Hematopoietic multipotent progenitor cell treated with erythropoietin and hydrocortisone succinate and interleukin-3 and kit ligand, for 4 days (in vitro differentiated cells): ENCODE measurements around the gene CREB3L4.
"Not testable (repeated sequence)": the region's sequence is repeated elsewhere in the genome, so short reads cannot be mapped to it uniquely, and the experiment has no call there.

Experiments used
- DNase-seq: peaks from one replicate; pipeline ENCODE4 v3.0.0-alpha.2; 2015

The CREB3L4 gene

GRCh38 chr1:153960206-153960605, 7.5 kb upstream of the CREB3L4 start:
- DNase-seq, result no peak

- no peak for DNase-seq
Observed at GRCh38 chr1:153961421-153961820, 6.3 kb upstream of the CREB3L4 start.

DNA sequence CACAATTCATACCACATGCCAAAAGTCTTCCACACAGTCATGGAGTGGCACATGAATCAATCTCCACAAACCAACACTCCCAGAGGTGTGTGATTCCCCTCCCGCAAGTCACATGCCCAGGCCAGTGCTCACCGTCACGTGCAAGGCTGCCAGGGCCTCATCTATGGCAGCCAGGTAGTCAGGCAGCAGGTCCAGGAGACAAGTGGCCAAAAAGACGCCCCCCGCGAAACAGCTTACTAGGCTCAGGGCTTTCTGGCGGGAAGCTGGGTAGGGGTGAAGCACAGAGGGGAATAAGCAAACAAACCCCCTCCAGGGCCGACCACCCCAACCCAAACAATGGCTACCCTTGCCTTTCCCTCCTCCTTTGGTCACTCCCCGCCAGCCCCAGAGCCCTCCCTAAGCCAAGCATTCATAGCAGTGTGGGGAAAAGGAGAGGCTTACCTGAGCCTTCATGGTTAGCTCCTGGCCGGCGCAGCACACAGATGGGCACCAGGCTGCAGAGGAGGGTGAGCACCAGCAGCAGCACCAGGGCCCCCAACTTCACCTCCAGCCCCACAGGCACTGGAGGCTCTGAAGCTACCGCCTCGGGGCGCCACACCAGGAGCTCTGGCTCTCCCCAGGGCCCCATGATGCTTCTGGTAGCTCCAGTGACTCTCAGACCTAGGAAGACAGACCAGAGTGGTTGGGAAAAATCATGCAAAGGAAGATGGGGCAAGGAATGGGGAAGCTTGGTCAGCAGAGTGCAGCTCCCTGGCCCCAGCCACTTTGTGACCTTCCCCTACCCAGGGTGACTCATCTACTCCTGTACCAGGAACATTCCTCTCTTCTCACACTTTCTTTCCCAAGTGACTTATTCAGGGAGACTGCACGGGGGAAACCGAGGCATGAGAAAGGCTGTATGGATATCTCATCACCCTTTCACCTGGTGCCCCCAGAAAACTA, 5.3 kb upstream of the CREB3L4 start:
- peak; percentile 31 for DNase-seq

DNA sequence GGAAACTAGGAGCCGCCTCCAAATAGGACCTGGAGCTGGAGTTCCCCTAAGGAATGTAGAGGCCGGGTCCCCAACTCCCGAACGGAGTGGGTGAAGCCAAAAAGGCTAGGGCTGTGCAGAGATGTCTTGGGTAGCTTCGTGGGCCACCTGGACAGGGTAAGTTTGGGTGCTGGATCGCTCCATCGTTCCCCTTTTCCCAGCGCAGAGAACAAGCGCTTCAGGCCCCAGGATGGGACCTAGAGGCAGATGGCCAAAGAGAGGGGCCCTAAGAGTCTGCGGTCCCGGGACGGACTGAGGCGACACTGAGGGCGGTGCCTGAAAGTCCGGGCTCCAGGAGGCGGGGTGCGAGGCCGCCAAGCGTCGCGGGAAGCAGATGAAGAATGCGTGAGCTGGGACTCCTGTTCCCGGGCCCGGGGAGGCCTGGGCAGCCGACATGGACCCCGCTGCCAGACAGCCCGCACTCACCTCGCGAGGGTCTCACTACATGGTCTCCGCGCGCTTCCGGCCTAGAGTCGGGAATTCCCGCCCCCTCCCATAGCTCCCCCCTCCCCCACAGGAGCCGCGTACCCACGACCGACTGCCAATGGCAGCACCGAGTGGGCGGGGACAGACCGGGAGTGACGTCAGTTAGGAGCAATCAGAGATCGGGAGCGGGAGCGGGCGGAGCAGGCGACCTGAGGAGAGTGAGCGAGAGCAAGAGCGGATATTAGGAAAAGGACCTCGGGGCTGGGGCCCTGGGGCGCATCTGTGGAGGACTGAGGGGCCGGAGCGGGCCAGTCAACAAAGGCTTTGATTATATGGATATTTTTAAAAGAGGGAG, 4.5 kb upstream of the CREB3L4 start, which contains the start of gene SLC39A1:
TSS of gene SLC39A1 (minus strand) at position 508 of the 820 bp plus-strand sequence. CDS start 822 bp downstream, outside the sequence.
- DNase-seq, result peak; percentile 99

DNA sequence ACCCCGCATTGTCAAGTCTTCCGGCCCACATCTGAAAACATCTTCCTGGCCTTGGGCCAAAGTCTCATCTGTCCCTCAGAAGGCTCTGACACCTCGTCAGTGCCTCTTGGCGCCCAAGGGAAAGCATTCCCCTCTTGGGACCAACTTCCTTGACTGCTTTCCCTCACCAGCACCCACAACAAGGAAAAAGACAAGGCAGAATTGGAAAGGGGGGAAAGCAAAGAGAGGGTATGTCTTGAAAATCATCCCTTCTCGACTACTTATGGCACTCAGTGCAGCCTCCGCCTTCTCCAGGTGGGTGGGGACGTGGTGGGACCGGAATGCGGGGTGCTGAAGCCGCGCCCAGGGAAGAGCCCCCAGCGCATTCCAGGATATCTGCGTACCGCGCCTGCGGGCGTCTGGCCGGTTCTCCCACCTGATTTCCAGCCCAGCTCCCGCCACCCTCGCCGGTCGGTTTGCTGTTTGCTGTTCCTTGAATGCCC, 3.8 kb upstream of the CREB3L4 start:
- DNase-seq, result peak; percentile 52

- DNase-seq, result no peak
Observed at GRCh38 chr1:153968000-153968363, 280 bp downstream of the CREB3L4 start.

DNA sequence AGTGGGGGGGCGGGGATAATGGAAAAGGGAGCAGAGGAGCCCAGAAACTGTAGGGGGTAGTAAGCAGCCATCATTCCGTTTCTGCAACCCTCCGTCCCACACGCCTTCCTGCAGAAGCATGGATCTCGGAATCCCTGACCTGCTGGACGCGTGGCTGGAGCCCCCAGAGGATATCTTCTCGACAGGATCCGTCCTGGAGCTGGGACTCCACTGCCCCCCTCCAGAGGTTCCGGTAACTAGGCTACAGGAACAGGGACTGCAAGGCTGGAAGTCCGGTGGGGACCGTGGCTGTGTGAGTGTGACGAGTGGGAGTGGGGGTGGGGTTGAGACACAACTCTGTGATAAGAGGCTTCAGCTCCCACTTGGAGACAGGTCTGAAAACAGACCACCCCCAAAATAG, 706 bp downstream of the CREB3L4 start:
- DNase-seq, result peak; percentile 52

DNA sequence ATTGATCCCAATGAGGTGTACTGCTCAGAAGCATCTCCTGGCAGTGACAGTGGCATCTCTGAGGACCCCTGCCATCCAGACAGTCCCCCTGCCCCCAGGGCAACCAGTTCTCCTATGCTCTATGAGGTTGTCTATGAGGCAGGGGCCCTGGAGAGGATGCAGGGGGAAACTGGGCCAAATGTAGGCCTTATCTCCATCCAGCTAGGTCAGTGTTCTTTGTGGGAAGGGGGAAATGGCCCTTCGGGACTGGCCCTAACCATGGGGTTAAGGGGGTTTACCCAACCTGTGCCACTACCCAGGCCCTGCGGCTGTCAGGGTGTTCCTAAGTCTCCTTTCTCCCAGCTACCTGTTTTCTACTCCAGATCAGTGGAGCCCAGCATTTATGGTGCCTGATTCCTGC, 1.3 kb downstream of the CREB3L4 start:
- no peak for DNase-seq

GRCh38 chr1:153970346-153970745, 2.6 kb downstream of the CREB3L4 start:
- no peak for DNase-seq

- DNase-seq, result no peak
Observed at GRCh38 chr1:153973071-153973470, 5.4 kb downstream of the CREB3L4 start.

DNA sequence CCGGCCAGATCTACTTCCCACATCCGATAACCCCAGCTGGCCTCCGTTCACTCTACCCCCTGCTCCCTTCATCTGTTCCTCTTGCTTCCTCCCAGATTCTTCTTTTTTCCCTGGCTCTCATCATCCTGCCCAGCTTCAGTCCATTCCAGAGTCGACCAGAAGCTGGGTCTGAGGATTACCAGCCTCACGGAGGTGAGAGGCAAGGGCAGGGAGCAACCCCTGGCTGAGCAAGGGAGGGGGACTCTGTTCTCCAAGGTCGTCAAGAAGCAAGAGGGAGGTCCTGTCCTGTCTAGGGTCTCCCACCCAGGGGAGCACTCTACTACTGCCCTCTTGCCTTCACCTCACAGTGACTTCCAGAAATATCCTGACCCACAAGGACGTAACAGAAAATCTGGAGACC, 5.8 kb downstream of the CREB3L4 start:
- DNase-seq, result no peak

- peak; percentile 63 for DNase-seq
Observed at GRCh38 chr1:153976819-153977249, 9.1 kb downstream of the CREB3L4 start.

- DNase-seq, result peak; percentile 95
Observed at GRCh38 chr1:153977250-153978240, 9.8 kb downstream of the CREB3L4 start, which contains the start of gene JTB. Gene JTB, minus strand, starts transcription at chr1:153977674. Its CDS starts 422 bp downstream, at chr1:153977252.

GRCh38 chr1:153978274-153978909, 10.7 kb downstream of the CREB3L4 start:
- no peak for DNase-seq

DNA sequence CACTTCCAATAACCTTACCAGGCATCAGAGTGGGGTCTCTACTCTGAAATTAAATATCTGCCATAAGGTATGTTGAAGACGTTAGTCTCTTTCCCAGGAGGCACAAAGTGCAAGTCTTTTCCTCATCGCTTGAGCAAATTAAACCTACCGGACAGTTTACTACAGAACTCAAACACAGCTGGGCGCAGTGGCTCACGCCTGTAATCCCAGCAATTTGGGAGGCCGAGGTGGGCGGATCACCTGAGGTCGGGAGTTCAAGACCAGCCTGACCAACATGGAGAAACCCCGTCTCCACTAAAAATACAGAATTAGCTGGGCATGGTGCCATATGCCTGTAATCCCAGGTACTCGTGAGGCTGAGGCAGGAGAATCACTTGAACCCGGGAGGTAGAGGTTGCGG, 11.4 kb downstream of the CREB3L4 start:
- DNase-seq, result not testable (repeated sequence)

GRCh38 chr1:153981735-153982134, 14.0 kb downstream of the CREB3L4 start:
- DNase-seq, result not testable (repeated sequence)

DNA sequence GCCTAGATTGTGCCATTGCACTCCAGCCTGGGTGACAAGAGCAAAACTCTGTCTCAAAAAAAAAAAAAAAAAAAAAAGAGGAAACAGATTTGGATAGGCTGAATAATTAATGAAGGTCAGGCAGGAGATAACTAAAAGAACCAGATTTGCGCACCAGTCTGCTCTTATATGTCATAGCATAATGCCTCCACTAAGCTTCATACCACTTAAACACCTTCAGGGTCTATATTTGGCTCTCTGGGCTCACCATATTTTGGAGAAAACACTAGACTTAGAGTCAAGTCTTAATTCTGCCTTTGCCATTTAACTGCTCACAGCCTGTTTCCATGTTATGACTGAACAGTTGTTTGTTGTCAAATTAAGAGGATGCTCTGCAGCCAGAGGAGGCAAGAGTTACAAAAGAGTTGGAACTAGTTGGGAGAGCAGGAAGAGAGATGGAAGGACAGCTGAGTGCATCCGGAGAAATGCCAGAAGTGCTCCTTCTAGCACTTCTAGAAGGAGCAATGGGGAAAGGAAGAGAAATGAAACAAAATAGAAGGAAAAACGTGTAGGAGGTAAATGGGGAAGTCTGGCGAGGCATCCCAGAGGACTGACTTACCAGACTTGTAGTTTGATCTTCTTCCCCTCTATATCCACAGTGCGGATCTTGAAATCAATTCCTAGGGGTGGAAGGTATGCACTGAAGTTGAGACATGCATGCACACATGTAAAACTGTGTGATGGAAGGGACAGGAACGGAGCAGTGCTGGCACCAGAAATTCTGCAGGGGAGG, 16.6 kb downstream of the CREB3L4 start:
- DNase-seq, result no peak

DNA sequence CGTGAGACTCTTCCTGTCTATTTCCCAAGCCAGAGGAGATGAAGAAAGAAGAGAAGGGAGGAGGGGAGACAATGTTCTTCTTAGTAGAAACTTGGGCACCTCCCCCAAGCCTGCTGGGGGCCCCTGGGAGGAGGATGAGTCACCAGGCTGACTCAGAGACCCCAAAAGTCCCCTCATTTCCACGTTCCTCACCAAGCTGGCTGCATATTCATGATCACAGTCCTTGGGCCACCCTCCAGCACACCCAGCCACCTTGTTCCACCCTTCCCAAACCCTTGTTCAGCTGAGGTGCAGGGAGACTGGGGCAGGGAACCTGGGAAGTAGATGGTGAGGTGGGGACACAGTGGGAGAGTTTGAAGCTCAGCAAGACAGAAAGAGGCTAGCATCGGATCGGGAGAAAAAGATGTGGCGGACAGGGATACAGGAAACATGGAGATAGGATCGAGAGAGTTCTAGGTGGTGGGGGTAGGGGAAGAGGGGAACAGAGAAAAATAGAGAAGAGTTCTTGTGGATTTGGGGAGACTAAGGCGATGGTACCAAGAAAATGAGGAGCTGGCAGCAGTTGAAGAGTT, 17.7 kb downstream of the CREB3L4 start:
- DNase-seq, result peak; percentile 64

- DNase-seq, result peak; percentile 83
Observed at GRCh38 chr1:153985941-153986761, 18.4 kb downstream of the CREB3L4 start, which contains the start of gene RAB13. Gene RAB13, minus strand, starts transcription at chr1:153986339. Its CDS starts 103 bp downstream, at chr1:153986236.
